ENCODE measurements around the gene NCCRP1. TPM values are rescaled to one million over a fixed set of nuclear protein-coding genes. Genes with fewer than 3 reads are reported as not detected.

The NCCRP1 gene
- total RNA-seq, 4 donors from 2014 or later: 367 to 798 (median 407) TPM

GRCh38 chr19:39170386-39171231 lies 26.2 kb upstream of the NCCRP1 start:
- no peak overlapping the region for H3K4me3 ChIP-seq (ENCODE audit: low read depth, poor library complexity, severe bottlenecking)
- intact Hi-C loops (cut with DNase I; ENCODE audit: low total_unique reads): no loop called here
- TF ChIP-seq CTCF (IDR thresholded peaks at IDR 0.05) (no peak), POLR2A (IDR thresholded peaks at IDR 0.05) (no peak)
- no peak for DNase-seq (ENCODE audit: low spot score in 2 of 2)
- 47 to 49% methylated on average over 16 to 17 of the region's 17 CpGs for WGBS, 2 donors

- H3K4me3 ChIP-seq (ENCODE audit: low read depth, poor library complexity, severe bottlenecking): no peak overlapping the region
- TF ChIP-seq CTCF (IDR thresholded peaks at IDR 0.05): no peak
- no peak for TF ChIP-seq POLR2A (IDR thresholded peaks at IDR 0.05)
- intact Hi-C loops (cut with DNase I; ENCODE audit: low total_unique reads): no loop called here
- 81 to 84% methylated on average over 22 to 27 of the region's 27 CpGs for WGBS, 2 donors
- no peak for DNase-seq (ENCODE audit: low spot score in 2 of 2)
Observed at GRCh38 chr19:39171479-39172465, 25.0 kb upstream of the NCCRP1 start.

GRCh38 chr19:39172700-39173501 lies 23.9 kb upstream of the NCCRP1 start:
- no peak for DNase-seq (ENCODE audit: low spot score in 2 of 2)
- H3K4me3 ChIP-seq (ENCODE audit: low read depth, poor library complexity, severe bottlenecking): no peak overlapping the region
- 92 to 94% methylated on average over 36 to 39 of the region's 45 CpGs for WGBS, 2 donors
- TF ChIP-seq CTCF (IDR thresholded peaks at IDR 0.05) (no peak), POLR2A (IDR thresholded peaks at IDR 0.05) (no peak)
- intact Hi-C loops (cut with DNase I; ENCODE audit: low total_unique reads): no loop called here

- H3K4me3 ChIP-seq (ENCODE audit: low read depth, poor library complexity, severe bottlenecking): no peak overlapping the region
- intact Hi-C loops (cut with DNase I; ENCODE audit: low total_unique reads): no loop called here
- TF ChIP-seq CTCF (IDR thresholded peaks at IDR 0.05) (no peak), POLR2A (IDR thresholded peaks at IDR 0.05) (no peak)
- no peak for DNase-seq (ENCODE audit: low spot score in 2 of 2)
- WGBS, 2 donors: 95 to 99% methylated on average over 21 to 22 of the region's 25 CpGs
Observed at GRCh38 chr19:39173502-39173991, 23.2 kb upstream of the NCCRP1 start.

GRCh38 chr19:39174142-39174541 lies 22.6 kb upstream of the NCCRP1 start:
- intact Hi-C loops (cut with DNase I; ENCODE audit: low total_unique reads): no loop called here
- 90 to 96% methylated on average over 14 to 15 of the region's 16 CpGs for WGBS, 2 donors
- TF ChIP-seq POLR2A (IDR thresholded peaks at IDR 0.05) (no peak), CTCF (IDR thresholded peaks at IDR 0.05) (no peak)
- no peak overlapping the region for H3K4me3 ChIP-seq (ENCODE audit: low read depth, poor library complexity, severe bottlenecking)
- no peak for DNase-seq (ENCODE audit: low spot score in 2 of 2)
